Measurements from ENCODE around the gene ATG9B.
"Not testable (repeated sequence)": the region's sequence is repeated elsewhere in the genome, so short reads cannot be mapped to it uniquely, and the experiment has no call there.

ATG9B gene

DNA sequence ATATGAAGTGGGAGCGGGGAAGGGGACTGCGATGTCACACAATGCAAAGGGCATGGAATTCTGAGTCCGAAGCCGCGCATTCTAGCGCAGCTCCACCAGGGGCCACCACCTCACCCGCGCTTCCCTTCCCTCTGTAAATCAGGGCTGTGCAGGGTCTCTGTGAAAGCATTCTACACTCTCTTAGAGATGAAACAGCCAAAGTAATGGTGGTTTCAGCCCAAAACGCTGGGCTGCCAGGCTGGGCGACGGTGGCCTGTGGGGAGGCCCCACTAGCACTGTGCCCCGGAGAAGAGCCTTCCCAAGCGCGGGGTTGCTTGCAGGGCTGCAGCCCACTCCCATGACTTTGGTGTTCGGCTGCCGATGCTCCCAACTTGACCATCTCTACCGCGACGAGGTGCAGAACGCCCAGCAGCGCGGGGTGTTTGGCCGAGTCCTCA lies 11.4 kb downstream of the ATG9B start (continued):
- TF ChIP-seq ZBTB8A (tag by site-specific recombination; IDR thresholded peaks at IDR 0.05) (peak; percentile 21; the same call in 1 of the 2 replicates), ZNF112 (tag by site-specific recombination; IDR thresholded peaks at IDR 0.05) (no peak), HOXA7 (CRISPR knock-in tag; IDR thresholded peaks at IDR 0.05; ENCODE audit: borderline replicate concordance) (no peak), OSR2 (tag by site-specific recombination; IDR thresholded peaks at IDR 0.05) (no peak), ZNF791 (tag by site-specific recombination; IDR thresholded peaks at IDR 0.05) (no peak)
- TF ChIP-seq, protein P1, sequence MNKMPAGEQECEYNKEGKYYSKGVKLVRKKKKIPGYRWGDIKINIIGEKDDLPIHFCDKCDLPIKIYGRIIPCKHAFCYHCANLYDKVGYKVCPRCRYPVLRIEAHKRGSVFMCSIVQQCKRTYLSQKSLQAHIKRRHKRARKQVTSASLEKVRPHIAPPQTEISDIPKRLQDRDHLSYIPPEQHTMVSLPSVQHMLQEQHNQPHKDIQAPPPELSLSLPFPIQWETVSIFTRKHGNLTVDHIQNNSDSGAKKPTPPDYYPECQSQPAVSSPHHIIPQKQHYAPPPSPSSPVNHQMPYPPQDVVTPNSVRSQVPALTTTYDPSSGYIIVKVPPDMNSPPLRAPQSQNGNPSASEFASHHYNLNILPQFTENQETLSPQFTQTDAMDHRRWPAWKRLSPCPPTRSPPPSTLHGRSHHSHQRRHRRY (tag by site-specific recombination; IDR thresholded peaks at IDR 0.05), result no peak

DNA sequence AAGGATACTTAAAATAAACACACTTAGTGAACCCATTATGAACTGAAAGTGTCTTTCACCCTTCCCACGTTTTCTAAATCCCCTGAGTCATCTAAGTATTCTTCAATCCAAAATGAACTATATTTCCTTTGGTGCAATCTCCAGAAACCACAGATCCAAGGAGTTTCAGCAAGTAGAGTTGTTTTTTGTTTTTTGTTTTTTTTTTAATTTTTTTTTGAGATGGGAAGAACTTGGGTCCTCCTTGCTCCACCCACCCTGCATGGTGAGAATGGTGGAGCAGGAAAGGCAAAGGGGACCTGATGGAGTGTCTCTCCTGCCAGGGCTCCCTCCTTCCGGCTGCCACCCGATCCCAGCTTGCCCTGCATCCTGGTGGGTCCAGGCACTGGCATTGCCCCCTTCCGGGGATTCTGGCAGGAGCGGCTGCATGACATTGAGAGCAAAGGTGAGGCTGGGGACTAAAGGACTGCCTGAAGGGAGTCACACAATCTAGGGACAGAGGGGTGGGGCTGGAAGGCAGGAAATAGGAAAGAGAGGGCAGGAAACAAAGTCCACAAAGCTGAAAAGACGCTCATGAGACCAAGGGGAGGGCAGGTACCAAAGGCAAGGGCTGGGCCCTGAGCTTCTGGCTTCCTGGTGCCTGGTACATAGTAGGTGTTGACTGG lies 12.1 kb downstream of the ATG9B start:
- ChIA-PET CTCF (interaction anchor here (0.6 to 2.9 kb wide), 17 partner anchors 7 to 232 kb away, joined by 3 to 27 read pairs (median 4); partner anchors contain the start of genes ATG9B and CDK5), POLR2A (interaction anchor here (0.6 to 1.0 kb wide), 3 partner anchors 46 to 207 kb away, joined by 3 read pairs; partner anchors contain the start of gene CDK5)
- Histone ChIP-seq H3K27ac (ENCODE audit: extremely low read depth, low read depth, low read length) (no peak overlapping the region), H3K36me3 (ENCODE audit: control insufficient read depth in 2 of 2, insufficient read depth in 1 of 2, low read length in 2 of 2) (no peaks in the 10 kb centered on the region), H3K9me3 (ENCODE audit: control insufficient read depth, insufficient read depth, low read depth, low read length) (no peaks in the 10 kb centered on the region), H3K4me3 (ENCODE audit: low read depth, low read length) (no peak overlapping the region), H3K4me1 (ENCODE audit: control insufficient read depth, insufficient read depth, low read length) (no peaks in the 10 kb centered on the region)
- TF ChIP-seq, protein P2, sequence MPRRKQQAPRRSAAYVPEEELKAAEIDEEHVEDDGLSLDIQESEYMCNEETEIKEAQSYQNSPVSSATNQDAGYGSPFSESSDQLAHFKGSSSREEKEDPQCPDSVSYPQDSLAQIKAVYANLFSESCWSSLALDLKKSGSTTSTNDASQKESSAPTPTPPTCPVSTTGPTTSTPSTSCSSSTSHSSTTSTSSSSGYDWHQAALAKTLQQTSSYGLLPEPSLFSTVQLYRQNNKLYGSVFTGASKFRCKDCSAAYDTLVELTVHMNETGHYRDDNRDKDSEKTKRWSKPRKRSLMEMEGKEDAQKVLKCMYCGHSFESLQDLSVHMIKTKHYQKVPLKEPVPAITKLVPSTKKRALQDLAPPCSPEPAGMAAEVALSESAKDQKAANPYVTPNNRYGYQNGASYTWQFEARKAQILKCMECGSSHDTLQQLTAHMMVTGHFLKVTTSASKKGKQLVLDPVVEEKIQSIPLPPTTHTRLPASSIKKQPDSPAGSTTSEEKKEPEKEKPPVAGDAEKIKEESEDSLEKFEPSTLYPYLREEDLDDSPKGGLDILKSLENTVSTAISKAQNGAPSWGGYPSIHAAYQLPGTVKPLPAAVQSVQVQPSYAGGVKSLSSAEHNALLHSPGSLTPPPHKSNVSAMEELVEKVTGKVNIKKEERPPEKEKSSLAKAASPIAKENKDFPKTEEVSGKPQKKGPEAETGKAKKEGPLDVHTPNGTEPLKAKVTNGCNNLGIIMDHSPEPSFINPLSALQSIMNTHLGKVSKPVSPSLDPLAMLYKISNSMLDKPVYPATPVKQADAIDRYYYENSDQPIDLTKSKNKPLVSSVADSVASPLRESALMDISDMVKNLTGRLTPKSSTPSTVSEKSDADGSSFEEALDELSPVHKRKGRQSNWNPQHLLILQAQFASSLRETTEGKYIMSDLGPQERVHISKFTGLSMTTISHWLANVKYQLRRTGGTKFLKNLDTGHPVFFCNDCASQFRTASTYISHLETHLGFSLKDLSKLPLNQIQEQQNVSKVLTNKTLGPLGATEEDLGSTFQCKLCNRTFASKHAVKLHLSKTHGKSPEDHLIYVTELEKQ (tag by site-specific recombination; IDR thresholded peaks at IDR 0.05; ENCODE audit: borderline replicate concordance), result no peak
- TF ChIP-seq ZNF335 (tag by site-specific recombination; conservative IDR thresholded peaks at IDR 0.05), result peak; percentile 43; the same call in 1 of the 2 replicates
- no peak for TF ChIP-seq ZNF311 (tag by site-specific recombination; IDR thresholded peaks at IDR 0.05; ENCODE audit: borderline replicate concordance)
- TF ChIP-seq, protein P3, sequence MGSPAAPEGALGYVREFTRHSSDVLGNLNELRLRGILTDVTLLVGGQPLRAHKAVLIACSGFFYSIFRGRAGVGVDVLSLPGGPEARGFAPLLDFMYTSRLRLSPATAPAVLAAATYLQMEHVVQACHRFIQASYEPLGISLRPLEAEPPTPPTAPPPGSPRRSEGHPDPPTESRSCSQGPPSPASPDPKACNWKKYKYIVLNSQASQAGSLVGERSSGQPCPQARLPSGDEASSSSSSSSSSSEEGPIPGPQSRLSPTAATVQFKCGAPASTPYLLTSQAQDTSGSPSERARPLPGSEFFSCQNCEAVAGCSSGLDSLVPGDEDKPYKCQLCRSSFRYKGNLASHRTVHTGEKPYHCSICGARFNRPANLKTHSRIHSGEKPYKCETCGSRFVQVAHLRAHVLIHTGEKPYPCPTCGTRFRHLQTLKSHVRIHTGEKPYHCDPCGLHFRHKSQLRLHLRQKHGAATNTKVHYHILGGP (tag by site-specific recombination; IDR thresholded peaks at IDR 0.05), result no peak
- peak; percentile 50; the same call in 1 of the 2 replicates for TF ChIP-seq ZNF223 (tag by site-specific recombination; IDR thresholded peaks at IDR 0.05)
- TF ChIP-seq ZSCAN23 (tag by site-specific recombination; IDR thresholded peaks at IDR 0.05), result no peak

DNA sequence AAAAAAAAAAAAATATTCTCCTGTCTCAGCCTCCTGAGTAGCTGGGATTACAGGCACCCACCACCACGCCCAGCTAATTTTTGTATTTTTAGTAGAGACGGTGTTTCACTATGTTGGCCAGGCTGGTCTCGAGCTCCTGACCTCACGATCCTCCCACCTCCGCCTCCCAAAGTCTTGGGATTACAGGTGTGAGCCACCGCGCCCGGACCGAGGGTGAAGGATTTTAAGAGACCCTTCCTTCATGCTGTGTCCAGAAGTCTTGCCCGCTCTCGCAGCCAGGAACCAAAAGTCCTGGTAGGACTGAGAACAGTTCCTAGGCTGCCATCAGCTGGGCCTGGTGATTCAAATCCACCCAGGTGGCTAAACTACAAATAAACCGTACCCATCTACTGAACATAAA lies 12.7 kb downstream of the ATG9B start:
- H3K4me3 ChIP-seq (ENCODE audit: low read depth, low read length); H3K27ac ChIP-seq (ENCODE audit: extremely low read depth, low read depth, low read length); H3K36me3 ChIP-seq (ENCODE audit: control insufficient read depth in 2 of 2, insufficient read depth in 1 of 2, low read length in 2 of 2); H3K9me3 ChIP-seq (ENCODE audit: control insufficient read depth, insufficient read depth, low read depth, low read length); H3K4me1 ChIP-seq (ENCODE audit: control insufficient read depth, insufficient read depth, low read length): not testable (repeated sequence)
- POLR2A ChIA-PET, result interaction anchor here (0.7 to 1.3 kb wide), 2 partner anchors 17 to 208 kb away, joined by 3 to 6 read pairs; partner anchors contain the start of gene ABCB8
- CTCF ChIA-PET, result interaction anchor here (0.7 to 2.9 kb wide), 13 partner anchors 8 to 158 kb away, joined by 3 to 27 read pairs (median 4); partner anchors contain the start of gene ATG9B

DNA sequence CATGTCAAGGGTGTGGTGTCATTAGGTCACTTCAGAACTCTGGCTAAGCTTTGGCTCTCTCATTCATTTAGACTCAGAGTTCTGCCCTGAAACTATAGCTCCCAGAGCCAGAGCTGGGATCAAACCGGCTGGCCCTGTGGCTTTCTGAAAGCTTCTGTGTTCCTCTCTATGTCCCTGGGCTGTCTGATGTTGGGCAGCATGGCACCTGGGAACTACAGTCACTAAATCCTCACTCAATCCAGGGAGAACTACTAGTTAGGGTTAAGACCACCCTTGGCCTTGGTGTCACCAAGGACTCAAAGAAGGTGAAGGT lies 13.2 kb downstream of the ATG9B start:
- no peaks in the 10 kb centered on the region for H3K9me3 ChIP-seq (ENCODE audit: control insufficient read depth, insufficient read depth, low read depth, low read length)
- CTCF ChIA-PET, result interaction anchor here (0.6 to 2.9 kb wide), 14 partner anchors 8 to 158 kb away, joined by 3 to 27 read pairs (median 4); partner anchors contain the start of gene ATG9B
- POLR2A ChIA-PET, result interaction anchor here (1.3 kb wide), 1 partner anchor 17 kb away, joined by 6 read pairs; the partner anchor contains the start of gene ABCB8
- no peaks in the 10 kb centered on the region for H3K4me1 ChIP-seq (ENCODE audit: control insufficient read depth, insufficient read depth, low read length)
- H3K36me3 ChIP-seq (ENCODE audit: control insufficient read depth in 2 of 2, insufficient read depth in 1 of 2, low read length in 2 of 2), result no peaks in the 10 kb centered on the region
- TF ChIP-seq ZNF747 (tag by site-specific recombination; IDR thresholded peaks at IDR 0.05), result no peak
- TF ChIP-seq ZNF16 (tag by site-specific recombination; IDR thresholded peaks at IDR 0.05; ENCODE audit: low read depth), result no peak
- TF ChIP-seq OSR2 (tag by site-specific recombination; IDR thresholded peaks at IDR 0.05), result no peak
- no peak for TF ChIP-seq ZBTB8A (tag by site-specific recombination; IDR thresholded peaks at IDR 0.05)
- TF ChIP-seq ZNF600 (tag by site-specific recombination; IDR thresholded peaks at IDR 0.05), result no peak
- TF ChIP-seq ZNF366 (tag by site-specific recombination; conservative IDR thresholded peaks at IDR 0.05), result no peak
- TF ChIP-seq, protein P4, sequence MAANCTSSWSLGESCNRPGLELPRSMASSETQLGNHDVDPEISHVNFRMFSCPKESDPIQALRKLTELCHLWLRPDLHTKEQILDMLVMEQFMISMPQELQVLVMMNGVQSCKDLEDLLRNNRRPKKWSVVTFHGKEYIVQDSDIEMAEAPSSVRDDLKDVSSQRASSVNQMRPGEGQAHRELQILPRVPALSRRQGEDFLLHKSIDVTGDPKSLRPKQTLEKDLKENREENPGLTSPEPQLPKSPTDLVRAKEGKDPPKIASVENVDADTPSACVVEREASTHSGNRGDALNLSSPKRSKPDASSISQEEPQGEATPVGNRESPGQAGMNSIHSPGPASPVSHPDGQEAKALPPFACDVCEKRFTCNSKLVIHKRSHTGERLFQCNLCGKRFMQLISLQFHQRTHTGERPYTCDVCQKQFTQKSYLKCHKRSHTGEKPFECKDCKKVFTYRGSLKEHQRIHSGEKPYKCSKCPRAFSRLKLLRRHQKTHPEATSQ (tag by site-specific recombination; IDR thresholded peaks at IDR 0.05), result no peak
- TF ChIP-seq SP7 (tag by site-specific recombination; IDR thresholded peaks at IDR 0.05), result no peak
- TF ChIP-seq ZSCAN23 (tag by site-specific recombination; IDR thresholded peaks at IDR 0.05), result no peak
- H3K4me3 ChIP-seq (ENCODE audit: low read depth, low read length), result no peak overlapping the region
- no peak overlapping the region for H3K27ac ChIP-seq (ENCODE audit: extremely low read depth, low read depth, low read length)

Data from HEK293 (cell line).